ENCODE data around the gene PGM3.

The PGM3 gene

GRCh38 chr6:83168556-83168955 is 24.5 kb downstream of the PGM3 start:
- ChIA-PET CTCF (interaction anchor here (1.3 to 2.1 kb wide), 2 partner anchors 102 to 346 kb away, joined by 4 to 8 read pairs; partner anchors contain the start of gene DOP1A), POLR2A (no interaction called here)
- Histone ChIP-seq H3K36me3 (ENCODE audit: control insufficient read depth in 2 of 2, insufficient read depth in 1 of 2, low read length in 2 of 2) (peaks cover 47 to 99% of the 10 kb centered on the region in 2 experiments), H3K4me3 (ENCODE audit: low read depth, low read length) (no peak overlapping the region), H3K4me1 (ENCODE audit: control insufficient read depth, insufficient read depth, low read length) (no peaks in the 10 kb centered on the region), H3K9me3 (ENCODE audit: control insufficient read depth, insufficient read depth, low read depth, low read length) (no peaks in the 10 kb centered on the region), H3K27ac (ENCODE audit: extremely low read depth, low read depth, low read length) (no peak overlapping the region)
- TF ChIP-seq TSHZ1 (tag by site-specific recombination; IDR thresholded peaks at IDR 0.05; ENCODE audit: borderline replicate concordance) (no peak), ZNF202 (tag by site-specific recombination; IDR thresholded peaks at IDR 0.05; ENCODE audit: borderline replicate concordance) (no peak), ZNF560 (tag by site-specific recombination; IDR thresholded peaks at IDR 0.05; ENCODE audit: borderline replicate concordance) (no peak), ZNF24 (tag by site-specific recombination; IDR thresholded peaks at IDR 0.05) (no peak), ZFP69B (tag by site-specific recombination; IDR thresholded peaks at IDR 0.05) (no peak), RBAK (tag by site-specific recombination; IDR thresholded peaks at IDR 0.05) (no peak), ZSCAN23 (tag by site-specific recombination; IDR thresholded peaks at IDR 0.05) (no peak), GLI4 (tag by site-specific recombination; IDR thresholded peaks at IDR 0.05) (no peak), EGR2 (tag by site-specific recombination; IDR thresholded peaks at IDR 0.05; ENCODE audit: low read depth) (no peak), ZFHX2 (tag by site-specific recombination; conservative IDR thresholded peaks at IDR 0.05) (no peak), ZNF366 (tag by site-specific recombination; conservative IDR thresholded peaks at IDR 0.05) (no peak), TRIM28 (IDR thresholded peaks at IDR 0.05; ENCODE audit: borderline replicate concordance, low read length) (no peak), ZNF571 (tag by site-specific recombination; IDR thresholded peaks at IDR 0.05) (no peak)
- TF ChIP-seq, protein P1, sequence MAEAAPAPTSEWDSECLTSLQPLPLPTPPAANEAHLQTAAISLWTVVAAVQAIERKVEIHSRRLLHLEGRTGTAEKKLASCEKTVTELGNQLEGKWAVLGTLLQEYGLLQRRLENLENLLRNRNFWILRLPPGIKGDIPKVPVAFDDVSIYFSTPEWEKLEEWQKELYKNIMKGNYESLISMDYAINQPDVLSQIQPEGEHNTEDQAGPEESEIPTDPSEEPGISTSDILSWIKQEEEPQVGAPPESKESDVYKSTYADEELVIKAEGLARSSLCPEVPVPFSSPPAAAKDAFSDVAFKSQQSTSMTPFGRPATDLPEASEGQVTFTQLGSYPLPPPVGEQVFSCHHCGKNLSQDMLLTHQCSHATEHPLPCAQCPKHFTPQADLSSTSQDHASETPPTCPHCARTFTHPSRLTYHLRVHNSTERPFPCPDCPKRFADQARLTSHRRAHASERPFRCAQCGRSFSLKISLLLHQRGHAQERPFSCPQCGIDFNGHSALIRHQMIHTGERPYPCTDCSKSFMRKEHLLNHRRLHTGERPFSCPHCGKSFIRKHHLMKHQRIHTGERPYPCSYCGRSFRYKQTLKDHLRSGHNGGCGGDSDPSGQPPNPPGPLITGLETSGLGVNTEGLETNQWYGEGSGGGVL (tag by site-specific recombination; IDR thresholded peaks at IDR 0.05): no peak
- TF ChIP-seq, protein P2, sequence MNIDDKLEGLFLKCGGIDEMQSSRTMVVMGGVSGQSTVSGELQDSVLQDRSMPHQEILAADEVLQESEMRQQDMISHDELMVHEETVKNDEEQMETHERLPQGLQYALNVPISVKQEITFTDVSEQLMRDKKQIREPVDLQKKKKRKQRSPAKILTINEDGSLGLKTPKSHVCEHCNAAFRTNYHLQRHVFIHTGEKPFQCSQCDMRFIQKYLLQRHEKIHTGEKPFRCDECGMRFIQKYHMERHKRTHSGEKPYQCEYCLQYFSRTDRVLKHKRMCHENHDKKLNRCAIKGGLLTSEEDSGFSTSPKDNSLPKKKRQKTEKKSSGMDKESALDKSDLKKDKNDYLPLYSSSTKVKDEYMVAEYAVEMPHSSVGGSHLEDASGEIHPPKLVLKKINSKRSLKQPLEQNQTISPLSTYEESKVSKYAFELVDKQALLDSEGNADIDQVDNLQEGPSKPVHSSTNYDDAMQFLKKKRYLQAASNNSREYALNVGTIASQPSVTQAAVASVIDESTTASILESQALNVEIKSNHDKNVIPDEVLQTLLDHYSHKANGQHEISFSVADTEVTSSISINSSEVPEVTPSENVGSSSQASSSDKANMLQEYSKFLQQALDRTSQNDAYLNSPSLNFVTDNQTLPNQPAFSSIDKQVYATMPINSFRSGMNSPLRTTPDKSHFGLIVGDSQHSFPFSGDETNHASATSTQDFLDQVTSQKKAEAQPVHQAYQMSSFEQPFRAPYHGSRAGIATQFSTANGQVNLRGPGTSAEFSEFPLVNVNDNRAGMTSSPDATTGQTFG (tag by site-specific recombination; IDR thresholded peaks at IDR 0.05; ENCODE audit: borderline replicate concordance): no peak

DNA sequence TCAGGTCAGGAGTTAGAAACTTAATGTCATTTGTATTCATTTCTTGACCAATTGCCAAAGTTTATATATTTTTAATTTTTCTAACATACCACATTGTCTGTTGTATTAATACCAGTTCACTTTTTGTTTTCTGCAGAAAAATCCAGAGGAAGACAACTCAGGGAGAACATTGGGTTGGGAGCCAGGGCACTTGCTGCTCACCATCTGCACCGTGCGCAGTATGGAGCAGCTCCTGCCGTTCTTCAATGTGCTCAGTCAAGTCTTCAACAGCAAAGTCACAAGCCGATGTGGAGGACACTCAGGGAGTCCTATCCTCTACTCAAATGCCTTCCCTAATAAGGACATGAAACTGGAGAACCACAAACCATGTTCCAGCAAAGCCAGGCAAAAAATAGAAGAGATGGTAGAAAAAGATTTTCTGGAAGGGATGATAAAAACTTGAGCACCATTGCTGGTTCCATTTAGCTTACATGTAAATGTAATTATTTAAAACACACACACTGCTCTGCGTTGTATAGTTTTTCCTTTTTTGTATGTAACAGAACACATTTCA is 25.3 kb downstream of the PGM3 start:
- no peak for TF ChIP-seq ZNF341 (tag by site-specific recombination; IDR thresholded peaks at IDR 0.05; ENCODE audit: low read depth)
- no peak for TF ChIP-seq HOXD13 (CRISPR knock-in tag; IDR thresholded peaks at IDR 0.05; ENCODE audit: borderline replicate concordance)
- no peak for TF ChIP-seq KLF10 (tag by site-specific recombination; IDR thresholded peaks at IDR 0.05)
- TF ChIP-seq, protein P3, sequence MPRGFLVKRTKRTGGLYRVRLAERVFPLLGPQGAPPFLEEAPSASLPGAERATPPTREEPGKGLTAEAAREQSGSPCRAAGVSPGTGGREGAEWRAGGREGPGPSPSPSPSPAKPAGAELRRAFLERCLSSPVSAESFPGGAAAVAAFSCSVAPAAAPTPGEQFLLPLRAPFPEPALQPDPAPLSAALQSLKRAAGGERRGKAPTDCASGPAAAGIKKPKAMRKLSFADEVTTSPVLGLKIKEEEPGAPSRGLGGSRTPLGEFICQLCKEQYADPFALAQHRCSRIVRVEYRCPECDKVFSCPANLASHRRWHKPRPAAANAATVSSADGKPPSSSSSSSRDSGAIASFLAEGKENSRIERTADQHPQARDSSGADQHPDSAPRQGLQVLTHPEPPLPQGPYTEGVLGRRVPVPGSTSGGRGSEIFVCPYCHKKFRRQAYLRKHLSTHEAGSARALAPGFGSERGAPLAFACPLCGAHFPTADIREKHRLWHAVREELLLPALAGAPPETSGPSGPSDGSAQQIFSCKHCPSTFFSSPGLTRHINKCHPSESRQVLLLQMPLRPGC (tag by site-specific recombination; IDR thresholded peaks at IDR 0.05): no peak
- no peak for TF ChIP-seq ZNF571 (tag by site-specific recombination; IDR thresholded peaks at IDR 0.05)
- TF ChIP-seq, protein P4, sequence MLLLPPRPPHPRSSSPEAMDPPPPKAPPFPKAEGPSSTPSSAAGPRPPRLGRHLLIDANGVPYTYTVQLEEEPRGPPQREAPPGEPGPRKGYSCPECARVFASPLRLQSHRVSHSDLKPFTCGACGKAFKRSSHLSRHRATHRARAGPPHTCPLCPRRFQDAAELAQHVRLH (tag by site-specific recombination; IDR thresholded peaks at IDR 0.05): no peak
- TF ChIP-seq ZNF670 (tag by site-specific recombination; IDR thresholded peaks at IDR 0.05; ENCODE audit: low read depth): no peak
- TF ChIP-seq ZNF830 (tag by site-specific recombination; IDR thresholded peaks at IDR 0.05; ENCODE audit: low read depth): no peak
- TF ChIP-seq ZNF266 (tag by site-specific recombination; IDR thresholded peaks at IDR 0.05; ENCODE audit: low read depth): no peak
- TF ChIP-seq ZNF335 (tag by site-specific recombination; conservative IDR thresholded peaks at IDR 0.05): no peak
- Histone ChIP-seq H3K4me3 (ENCODE audit: low read depth, low read length) (no peak overlapping the region), H3K4me1 (ENCODE audit: control insufficient read depth, insufficient read depth, low read length) (no peaks in the 10 kb centered on the region), H3K27ac (ENCODE audit: extremely low read depth, low read depth, low read length) (no peak overlapping the region), H3K36me3 (ENCODE audit: control insufficient read depth in 2 of 2, insufficient read depth in 1 of 2, low read length in 2 of 2) (peaks cover 41 to 98% of the 10 kb centered on the region in 2 experiments), H3K9me3 (ENCODE audit: control insufficient read depth, insufficient read depth, low read depth, low read length) (no peaks in the 10 kb centered on the region)
- ChIA-PET POLR2A (no interaction called here), CTCF (interaction anchor here (0.9 to 2.1 kb wide), 3 partner anchors 13 to 101 kb away, joined by 3 to 8 read pairs (median 4); partner anchors contain the start of gene DOP1A)

All from HEK293 (cell line).